Activated CD4-positive, alpha-beta T cell treated with anti-CD3 and anti-CD28 coated beads for 24 hours (primary cell): Measurements from ENCODE around the gene NPEPL1.

ENCODE experiments used
- DNase-seq, 2 donors: peaks; one replicate each; pipeline ENCODE4 v3.0.0-alpha.2; 2020; ENCODE audit warnings: low read depth in 2 of 2

NPEPL1 gene

DNA sequence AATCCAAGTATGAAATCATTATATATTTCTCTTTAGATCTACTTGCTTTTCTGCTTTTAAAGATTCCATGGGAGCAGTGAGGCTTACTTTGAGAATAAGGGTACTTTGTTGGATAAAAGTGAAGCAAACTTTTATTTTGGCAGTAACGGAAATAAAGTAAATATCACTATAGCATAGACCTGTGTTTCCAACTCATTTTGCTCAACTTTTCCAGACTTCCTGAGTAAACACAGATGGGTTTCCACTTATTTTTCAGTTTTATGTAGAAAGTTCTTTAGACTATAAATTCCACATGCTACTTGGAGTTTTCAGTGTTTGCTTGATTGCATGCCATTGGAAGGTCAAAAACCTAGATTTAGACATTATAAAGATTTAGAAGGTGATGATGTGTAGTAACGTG, 35.3 kb upstream of the NPEPL1 start:
- DNase-seq = no peak

DNA sequence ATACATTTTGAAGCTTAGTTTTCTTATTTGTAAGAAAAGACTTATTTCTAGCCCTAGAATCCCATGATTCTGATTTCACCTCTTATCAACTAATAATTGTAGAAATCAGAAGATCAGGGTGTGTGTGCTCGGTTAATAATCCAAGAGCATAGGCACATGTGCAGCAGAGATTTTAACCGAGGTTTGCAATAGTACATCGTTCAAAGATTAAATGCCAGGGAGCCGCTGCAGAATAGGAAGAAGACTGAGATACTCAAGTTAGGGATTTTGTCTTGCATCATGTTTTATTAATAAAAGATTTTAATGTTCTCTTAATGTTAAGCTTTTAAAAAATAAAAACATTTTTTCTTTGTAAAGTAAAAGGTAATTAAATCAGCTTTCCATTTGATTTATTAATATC, 34.6 kb upstream of the NPEPL1 start:
- DNase-seq = no peak

DNA sequence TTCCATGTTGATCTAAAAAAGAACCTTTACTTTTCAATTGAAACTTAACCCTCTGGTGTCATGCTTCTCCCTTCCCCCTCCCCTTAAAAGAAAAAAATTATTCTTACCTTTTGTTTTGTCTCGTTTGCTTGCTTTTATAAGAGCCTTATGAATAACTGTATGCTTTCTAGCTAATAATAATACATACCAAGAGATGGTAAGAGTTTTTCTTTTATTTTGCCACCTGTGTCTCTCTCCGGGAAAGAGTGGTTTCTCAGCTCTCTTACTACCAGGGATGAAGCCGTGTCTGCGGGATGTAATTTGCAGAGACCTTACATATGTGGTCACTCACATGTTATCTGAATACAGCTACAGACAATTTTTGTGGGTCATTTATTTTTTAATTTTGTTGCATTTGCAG, 33.8 kb upstream of the NPEPL1 start:
- no peak for DNase-seq

DNA sequence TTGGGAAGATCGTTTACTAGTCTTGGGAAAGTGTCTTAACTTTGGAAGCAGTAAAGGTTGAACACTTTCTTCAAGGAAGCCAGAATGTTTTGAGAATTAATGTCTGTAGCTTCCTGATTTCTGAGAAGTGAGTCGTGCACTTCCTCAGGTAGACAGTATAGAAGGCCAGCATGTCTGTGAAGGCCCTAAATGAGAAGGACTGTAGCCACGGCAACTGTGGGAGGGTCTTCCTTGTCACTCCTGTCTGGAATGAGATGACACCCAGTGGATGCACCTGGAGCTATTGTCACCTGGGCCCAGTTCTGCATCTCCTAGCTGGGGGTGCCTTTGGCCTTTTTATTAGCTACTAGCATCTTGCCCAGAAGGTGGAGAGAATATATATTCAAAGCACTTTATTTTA, 32.8 kb upstream of the NPEPL1 start:
- no peak for DNase-seq

- DNase-seq = no peak
These were observed 31.6 kb upstream of the NPEPL1 start for GRCh38 chr20:58660855-58661597.

DNA sequence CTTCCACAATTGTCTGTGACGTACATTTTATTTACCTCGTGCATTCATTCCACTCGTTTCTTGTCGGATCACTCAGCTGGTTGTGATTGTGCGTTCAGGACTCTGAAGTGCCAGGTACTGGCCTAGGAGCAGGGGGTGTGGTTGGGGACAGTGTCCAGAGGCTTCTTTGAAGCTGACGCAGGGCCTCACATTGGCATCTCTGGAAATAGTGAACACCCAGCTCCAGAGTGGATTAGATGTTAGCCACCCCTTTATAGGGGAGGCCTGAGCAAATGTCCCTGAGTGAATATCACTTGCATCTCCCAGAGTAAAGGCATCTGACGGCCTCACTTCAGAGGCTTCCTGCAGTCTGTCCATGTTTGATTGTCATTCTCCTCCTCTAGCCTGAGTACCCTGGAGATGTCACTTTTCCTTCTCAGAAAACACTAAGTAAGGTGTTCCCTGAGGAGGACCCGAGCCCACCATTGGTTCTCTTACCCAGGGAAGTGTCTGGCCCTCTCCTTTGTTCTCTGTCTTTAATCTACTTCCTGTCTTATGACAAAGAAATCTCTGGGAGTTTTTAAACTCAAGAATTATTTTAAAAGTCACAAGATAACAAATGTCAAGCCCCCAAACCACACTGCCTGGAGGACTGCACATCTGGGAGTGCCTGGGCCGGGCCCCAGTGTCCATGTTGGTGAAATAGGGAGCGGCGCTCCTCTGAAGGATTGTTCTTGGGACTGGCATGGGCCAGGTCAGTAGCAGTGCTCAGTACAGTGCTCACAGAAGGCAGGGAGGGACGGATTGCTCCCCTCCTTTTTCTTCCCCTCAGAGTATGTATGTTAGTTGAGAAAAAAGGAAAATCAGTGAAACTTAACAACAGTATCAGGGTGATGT, 30.8 kb upstream of the NPEPL1 start:
- DNase-seq = no peak

DNA sequence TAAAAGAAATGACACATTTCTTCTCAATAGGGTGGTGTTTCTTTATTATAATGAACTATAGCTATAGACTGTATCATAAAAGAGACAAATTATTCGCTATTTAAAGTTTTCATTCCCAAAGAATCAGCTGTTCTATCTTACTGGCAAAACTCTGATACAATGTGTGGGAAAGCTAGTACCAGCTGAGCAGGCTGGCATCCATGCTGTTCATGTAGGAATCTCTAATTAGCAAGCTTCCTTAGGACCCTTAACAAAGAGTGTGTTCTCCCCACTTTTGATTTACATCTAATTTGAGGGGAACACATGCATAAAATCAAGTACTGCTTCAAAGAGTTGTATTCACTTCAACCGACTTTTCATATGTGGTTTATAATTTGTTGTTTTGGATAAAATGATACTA, 28.3 kb upstream of the NPEPL1 start:
- no peak for DNase-seq

DNA sequence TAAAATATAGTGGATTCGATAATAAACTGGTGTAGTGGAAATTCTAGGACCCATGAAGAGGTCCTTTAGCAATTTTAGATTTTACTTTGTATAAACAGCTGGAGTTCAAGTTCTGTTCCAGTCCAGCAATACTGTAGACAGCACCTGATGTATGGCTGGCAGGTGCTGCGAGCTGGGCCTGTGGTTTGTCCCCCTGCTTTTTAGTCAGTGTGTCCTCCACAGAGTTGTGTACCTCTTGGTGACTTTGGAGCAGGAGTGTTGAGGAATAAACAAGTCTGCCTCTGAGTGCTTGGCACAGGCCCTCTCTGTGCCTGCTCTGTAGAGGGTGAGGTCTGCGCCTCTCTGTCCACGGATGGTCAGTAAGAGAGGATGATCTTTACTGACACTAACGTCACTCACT, 27.7 kb upstream of the NPEPL1 start:
- DNase-seq = no peak

GRCh38 chr20:58665606-58666005, 27.0 kb upstream of the NPEPL1 start:
- no peak for DNase-seq

GRCh38 chr20:58666702-58667101, 25.9 kb upstream of the NPEPL1 start:
- DNase-seq = no peak

- no peak for DNase-seq
These were observed 24.6 kb upstream of the NPEPL1 start for GRCh38 chr20:58667975-58668374.

- DNase-seq = no peak
These were observed 23.7 kb upstream of the NPEPL1 start for GRCh38 chr20:58668901-58669286.

GRCh38 chr20:58669287-58670006, 23.2 kb upstream of the NPEPL1 start:
- DNase-seq = no peak

DNA sequence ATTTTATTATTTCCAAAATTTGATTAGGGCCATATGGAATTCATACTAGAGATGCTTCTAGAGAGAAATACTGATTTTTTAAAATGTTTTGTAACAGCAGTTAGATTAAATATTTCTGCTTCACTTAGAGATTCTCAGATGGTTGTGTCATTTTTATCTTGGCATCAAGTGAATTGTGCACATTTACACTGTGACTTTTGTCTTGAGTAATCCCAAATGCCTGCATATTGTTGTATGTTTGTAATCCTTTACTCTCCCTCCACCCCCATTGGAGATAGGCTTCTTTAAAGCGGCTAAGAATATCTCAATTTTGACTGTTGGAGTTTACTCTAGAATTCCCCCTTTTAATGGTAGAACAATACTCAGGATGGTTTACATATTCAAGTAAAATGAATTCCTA, 22.5 kb upstream of the NPEPL1 start:
- DNase-seq = no peak

GRCh38 chr20:58670659-58671058, 21.9 kb upstream of the NPEPL1 start:
- DNase-seq = no peak

GRCh38 chr20:58673119-58673518, 19.5 kb upstream of the NPEPL1 start:
- no peak for DNase-seq

- DNase-seq = no peak
These were observed 17.4 kb upstream of the NPEPL1 start for GRCh38 chr20:58675146-58675584.

GRCh38 chr20:58675641-58676040, 17.0 kb upstream of the NPEPL1 start:
- DNase-seq = no peak

DNA sequence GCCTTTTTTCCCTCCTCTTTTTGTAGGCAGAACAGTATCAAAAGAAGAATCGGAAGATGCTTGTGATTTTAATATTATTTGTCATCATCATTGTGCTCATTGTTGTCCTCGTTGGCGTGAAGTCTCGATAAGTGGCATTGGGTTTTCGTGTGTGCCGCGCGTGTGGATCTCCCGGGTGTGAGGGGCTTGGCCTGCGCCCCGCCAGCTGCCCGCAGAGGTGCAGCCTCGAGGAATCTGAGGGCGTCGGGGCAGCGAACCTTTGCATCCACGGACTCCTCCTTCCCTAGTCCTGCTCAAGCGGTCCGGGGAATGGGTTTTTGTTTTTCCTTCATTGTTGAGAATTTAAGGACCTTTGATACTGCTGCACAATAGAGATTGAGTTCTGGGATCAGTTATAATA, 16.4 kb upstream of the NPEPL1 start:
- no peak for DNase-seq

- DNase-seq = no peak
These were observed 15.5 kb upstream of the NPEPL1 start for GRCh38 chr20:58677079-58677604.

DNA sequence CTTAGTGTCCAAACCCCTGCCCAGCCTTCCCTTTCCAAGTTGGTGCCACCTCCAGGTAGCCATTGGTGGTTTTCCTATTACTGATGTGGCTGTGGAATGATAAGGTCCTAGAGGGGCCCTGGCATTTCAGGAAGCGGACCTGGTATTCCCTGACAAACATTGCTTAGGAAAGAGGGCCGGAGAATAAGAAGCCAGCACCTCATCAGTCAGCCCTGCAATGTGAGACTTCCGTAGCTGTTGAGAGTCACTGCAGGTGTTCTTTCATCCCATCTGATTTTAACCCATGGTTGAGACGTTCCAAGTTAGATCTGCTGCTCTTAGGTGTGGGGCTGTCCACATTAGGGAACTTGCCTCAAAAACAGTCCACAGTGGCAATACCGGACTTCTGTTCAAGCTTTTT, 14.8 kb upstream of the NPEPL1 start:
- DNase-seq = no peak

- no peak for DNase-seq
These were observed 13.8 kb upstream of the NPEPL1 start for GRCh38 chr20:58678806-58679205.
